Measurements from ENCODE around the gene C3AR1. TPM values are rescaled to one million over a fixed set of nuclear protein-coding genes. Genes with fewer than 3 reads are reported as not detected.

Gene C3AR1
- 0.13 and 0.16 TPM in 2 replicates for total RNA-seq

DNA sequence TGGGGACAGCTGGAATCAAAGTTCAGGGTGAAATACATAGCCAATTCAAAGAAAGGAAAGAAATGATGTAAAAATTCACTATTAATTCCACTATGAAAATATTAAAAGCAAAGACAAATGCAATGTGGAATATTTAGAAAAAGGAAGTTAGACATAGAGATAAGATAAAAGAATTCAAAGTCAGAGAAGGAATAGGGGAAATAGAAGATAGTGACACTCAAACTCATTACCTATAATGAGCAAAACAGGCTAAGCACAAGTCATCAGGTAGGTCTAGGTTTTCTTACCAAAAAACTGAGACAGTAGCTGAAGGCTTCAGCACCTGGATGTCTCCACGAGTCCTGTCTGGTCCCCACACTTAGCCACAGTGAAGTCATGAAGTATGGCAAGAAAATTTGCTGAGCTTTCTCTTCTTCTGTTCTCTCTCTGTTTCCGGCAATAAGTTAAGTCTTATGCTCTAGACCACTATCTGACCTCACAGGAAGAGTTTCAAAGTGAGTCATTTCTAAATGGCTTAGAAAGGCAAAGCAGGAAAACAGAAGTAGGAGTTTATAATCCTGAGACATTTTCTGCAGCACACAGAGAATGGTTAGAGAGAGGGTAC is at the start of gene C3AR1:
Gene C3AR1, minus strand, starts transcription at position 369 of the 604 bp plus-strand sequence. CDS start 6,174 bp downstream, outside the sequence.

DNA sequence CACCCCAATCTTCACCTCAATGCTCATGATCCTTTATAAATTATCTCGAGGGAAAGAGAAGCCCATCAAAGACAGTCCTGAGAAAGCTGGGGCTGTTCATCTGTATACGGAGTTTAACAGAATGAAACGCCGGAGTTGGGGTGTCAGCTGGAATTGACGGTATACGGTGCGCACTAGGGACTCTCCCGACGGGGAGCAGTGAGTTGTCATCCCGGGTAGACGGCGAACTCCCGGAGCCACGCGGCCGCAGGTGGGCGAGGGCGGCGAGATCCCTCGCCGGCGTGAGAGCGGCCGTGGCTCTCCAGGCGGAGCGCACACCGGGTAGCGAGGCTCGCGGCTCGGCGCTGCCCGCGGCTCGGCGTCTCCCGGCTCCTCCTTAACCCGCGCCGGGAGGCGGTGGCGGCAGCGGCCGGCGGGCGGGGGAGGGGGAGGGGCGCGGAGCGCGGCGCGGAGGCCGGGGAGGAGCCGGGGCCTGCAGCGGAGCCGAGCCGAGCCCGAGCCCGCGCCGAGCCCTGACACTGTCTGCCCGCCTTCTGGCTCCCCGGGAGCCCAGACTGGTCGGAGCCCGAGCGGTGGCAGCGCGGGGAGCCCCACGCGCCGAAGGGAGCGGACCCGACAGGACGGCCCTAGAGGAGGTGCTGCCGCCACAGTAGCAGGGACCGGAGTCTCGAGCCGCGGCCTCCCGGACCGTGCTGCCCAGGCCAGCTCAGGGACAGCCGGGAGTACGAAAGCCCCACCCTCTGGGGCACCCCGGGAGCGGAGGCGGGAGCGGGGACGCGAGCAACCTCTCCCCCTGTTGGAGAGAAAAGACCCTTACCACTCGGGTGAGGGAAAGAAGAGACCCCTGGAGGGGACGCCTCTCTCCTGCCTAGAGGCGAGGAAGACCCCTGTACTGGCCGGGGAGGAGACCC is 33.7 kb downstream of the C3AR1 start, which contains the start of gene FOXJ2:
Gene FOXJ2, plus strand, starts transcription at position 475 of the 911 bp plus-strand sequence. CDS start 7,117 bp downstream, outside the sequence.

Other genes starting within 250 kb of the C3AR1 start
- gene SLC2A14, start 193.4 kb downstream of the C3AR1 start, total RNA-seq, result not detected in 2 replicates
- gene SLC2A3, start 130.2 kb downstream of the C3AR1 start, total RNA-seq, result 10.4 and 16.6 TPM in 2 replicates
- gene FOXJ2, start 33.6 kb downstream of the C3AR1 start, total RNA-seq, result 10.4 and 12.2 TPM in 2 replicates
- gene NECAP1, start 15.9 kb upstream of the C3AR1 start, total RNA-seq, result 25.5 and 26.9 TPM in 2 replicates
- gene CLEC4A, start 57.3 kb upstream of the C3AR1 start, total RNA-seq, result not detected in 2 replicates
- not detected in 2 replicates for gene ZNF705A, start 90.7 kb upstream of the C3AR1 start, total RNA-seq
- gene FAM90A1, start 161.3 kb upstream of the C3AR1 start, total RNA-seq, result 0.16 and 0.25 TPM in 2 replicates